Right atrium auricular region (tissue), 2 donors: ENCODE measurements around the gene FHIT. TPM values are rescaled to one million over a fixed set of nuclear protein-coding genes. Genes with fewer than 3 reads are reported as not detected.

ENCODE experiments used
- DNase-seq: peaks from one replicate; pipeline ENCODE4 v3.0.0-alpha.2; 2019; ENCODE audit warnings: low spot score
- H3K27ac ChIP-seq, 2 donors: fragments of 200-600 bp; sonication (generic); 1 replicate in 1 of 2; 2 replicates in 1 of 2; pipeline ENCODE4 v1.5.1; 2016 to 2019
- H3K27me3 ChIP-seq, 2 donors: fragments of 200-600 bp; sonication (generic); one replicate each; pipeline versions ENCODE4 v1.5.1 to v1.6.0; 2017 to 2019
- H3K36me3 ChIP-seq: fragments of 200-600 bp; sonication (generic); one replicate; pipeline ENCODE4 v1.5.1; 2016
- H3K4me1 ChIP-seq, 2 donors: fragments of 200-600 bp; sonication (generic); one replicate each; pipeline versions ENCODE4 v1.5.1 to v1.6.0; 2017 to 2019
- H3K4me3 ChIP-seq, 2 donors: fragments of 200-600 bp; sonication (generic); 1 replicate in 1 of 2; 2 replicates in 1 of 2; pipeline ENCODE4 v1.5.1; 2017 to 2019; ENCODE audit warnings: mild to moderate bottlenecking in 1 of 2, moderate library complexity in 1 of 2
- H3K9me3 ChIP-seq, 2 donors: fragments of 200-600 bp; sonication (generic); one replicate each; pipeline ENCODE4 v1.5.1; 2019
- total RNA-seq, 2 donors: library from RNA; depleted of rRNA; stranded (reverse); fragments of >200 nt; gene quantifications; one replicate each; pipeline ENCODE4 v1.1.0, GENCODE V29; 2016
- TF ChIP-seq, protein P1 (sequence below), 2 donors: fragments of 200-600 bp; sonication (generic); IDR thresholded peaks; one replicate each; pipeline ENCODE4 v1.5.1; 2019; ENCODE audit warnings: antibody characterized with exemption in 2 of 2

Gene FHIT
- total RNA-seq, 2 donors from 2014 or later, result 10.4 to 11.0 TPM

DNA sequence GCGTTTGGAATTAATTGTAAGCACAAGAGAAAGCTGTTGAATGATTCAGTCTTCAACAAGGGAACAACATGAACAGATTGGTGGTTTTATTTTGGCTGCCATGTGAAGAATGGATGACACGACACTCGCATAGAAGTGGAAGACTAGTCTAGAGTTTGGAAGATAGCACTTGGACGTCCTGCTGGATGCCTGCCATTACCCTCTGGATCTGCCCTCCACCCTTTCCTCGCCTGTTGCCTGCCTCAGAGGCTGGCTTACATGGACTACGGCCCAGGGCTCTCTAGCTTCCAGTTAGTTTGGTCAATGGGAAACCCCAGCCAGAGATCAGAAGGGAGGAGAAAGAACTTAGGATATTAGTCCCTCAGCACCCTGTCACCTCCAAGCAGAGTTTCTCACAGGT is 493.5 kb downstream of the FHIT start:
- H3K4me3 ChIP-seq, result no peak overlapping the region
- no peak overlapping the region for H3K27ac ChIP-seq
- H3K36me3 ChIP-seq, result no peaks in the 10 kb centered on the region
- DNase-seq, result no peak
- peaks cover 0 to 5% of the 10 kb centered on the region in 2 donors for H3K4me1 ChIP-seq
- no peaks in the 10 kb centered on the region for H3K27me3 ChIP-seq
- no peaks in the 10 kb centered on the region for H3K9me3 ChIP-seq
- TF ChIP-seq, protein P1, sequence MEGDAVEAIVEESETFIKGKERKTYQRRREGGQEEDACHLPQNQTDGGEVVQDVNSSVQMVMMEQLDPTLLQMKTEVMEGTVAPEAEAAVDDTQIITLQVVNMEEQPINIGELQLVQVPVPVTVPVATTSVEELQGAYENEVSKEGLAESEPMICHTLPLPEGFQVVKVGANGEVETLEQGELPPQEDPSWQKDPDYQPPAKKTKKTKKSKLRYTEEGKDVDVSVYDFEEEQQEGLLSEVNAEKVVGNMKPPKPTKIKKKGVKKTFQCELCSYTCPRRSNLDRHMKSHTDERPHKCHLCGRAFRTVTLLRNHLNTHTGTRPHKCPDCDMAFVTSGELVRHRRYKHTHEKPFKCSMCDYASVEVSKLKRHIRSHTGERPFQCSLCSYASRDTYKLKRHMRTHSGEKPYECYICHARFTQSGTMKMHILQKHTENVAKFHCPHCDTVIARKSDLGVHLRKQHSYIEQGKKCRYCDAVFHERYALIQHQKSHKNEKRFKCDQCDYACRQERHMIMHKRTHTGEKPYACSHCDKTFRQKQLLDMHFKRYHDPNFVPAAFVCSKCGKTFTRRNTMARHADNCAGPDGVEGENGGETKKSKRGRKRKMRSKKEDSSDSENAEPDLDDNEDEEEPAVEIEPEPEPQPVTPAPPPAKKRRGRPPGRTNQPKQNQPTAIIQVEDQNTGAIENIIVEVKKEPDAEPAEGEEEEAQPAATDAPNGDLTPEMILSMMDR (IDR thresholded peaks at IDR 0.05), result no peak

DNA sequence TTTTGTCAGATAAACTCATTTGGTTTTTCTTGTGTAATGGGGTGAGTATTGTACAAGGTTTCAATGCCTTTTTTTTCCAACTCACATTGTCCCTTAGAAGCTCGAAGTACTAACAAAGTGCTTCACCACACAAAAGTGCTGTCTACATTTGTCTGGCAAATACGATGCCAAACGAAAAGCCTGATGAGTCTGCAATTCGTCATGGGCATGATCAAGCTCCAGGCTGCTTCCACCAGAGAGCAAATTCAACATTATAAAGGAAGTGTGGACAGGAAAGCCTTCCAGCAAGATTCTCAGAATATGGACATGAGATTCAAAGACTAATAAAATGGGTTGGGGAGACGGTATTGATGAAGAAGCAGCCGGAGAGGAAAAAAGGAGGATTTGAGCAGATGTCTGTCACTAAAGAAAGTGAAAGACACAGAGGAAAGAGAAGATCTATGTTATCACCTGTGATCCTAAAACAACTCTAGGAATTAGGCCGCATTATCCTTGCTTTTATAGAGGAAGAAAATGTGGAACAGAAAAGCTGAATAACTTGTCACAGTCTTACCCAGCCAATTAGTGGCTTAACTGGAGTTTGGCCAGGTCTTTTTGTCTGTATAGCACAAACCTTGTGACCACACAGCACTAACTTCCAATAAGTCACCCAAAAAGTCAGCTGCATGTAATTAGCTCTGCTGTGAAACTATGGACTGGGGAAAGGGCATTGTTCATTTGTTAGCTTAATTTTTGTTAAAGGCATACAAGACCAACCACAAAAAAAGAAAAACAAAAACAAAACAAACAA is 494.8 kb downstream of the FHIT start:
- no peaks in the 10 kb centered on the region for H3K9me3 ChIP-seq
- no peak overlapping the region for H3K4me3 ChIP-seq
- no peak for DNase-seq
- TF ChIP-seq, protein P1 (IDR thresholded peaks at IDR 0.05), result no peak
- H3K27ac ChIP-seq, result no peak overlapping the region
- H3K36me3 ChIP-seq, result no peaks in the 10 kb centered on the region
- H3K4me1 ChIP-seq, result peaks cover 0 to 5% of the 10 kb centered on the region in 2 donors
- no peaks in the 10 kb centered on the region for H3K27me3 ChIP-seq

DNA sequence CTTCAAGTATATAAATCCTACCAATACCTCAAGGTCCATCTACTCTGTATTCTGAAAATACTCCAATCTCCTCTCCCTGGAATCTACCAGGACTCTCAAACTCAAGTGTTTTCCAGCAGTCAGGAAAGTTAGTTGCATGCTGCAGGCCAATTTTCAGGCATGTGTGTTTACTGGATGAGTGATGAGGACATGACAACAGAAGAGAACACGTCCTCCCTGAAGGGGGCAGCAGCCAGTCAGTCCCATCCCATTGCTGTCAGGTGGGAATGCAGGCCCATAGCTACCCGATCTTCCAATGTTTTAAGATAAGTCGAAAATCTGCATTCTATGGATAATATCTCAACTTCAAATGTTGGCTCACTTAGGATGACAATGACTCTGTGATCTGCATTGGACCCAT is 496.2 kb downstream of the FHIT start:
- no peak overlapping the region for H3K4me3 ChIP-seq
- no peaks in the 10 kb centered on the region for H3K9me3 ChIP-seq
- H3K4me1 ChIP-seq, result peaks cover 0 to 5% of the 10 kb centered on the region in 2 donors
- H3K27ac ChIP-seq, result no peak overlapping the region
- TF ChIP-seq, protein P1 (IDR thresholded peaks at IDR 0.05), result peak in 1 of 2 donors; percentile 28
- no peaks in the 10 kb centered on the region for H3K27me3 ChIP-seq
- no peaks in the 10 kb centered on the region for H3K36me3 ChIP-seq
- DNase-seq, result no peak

DNA sequence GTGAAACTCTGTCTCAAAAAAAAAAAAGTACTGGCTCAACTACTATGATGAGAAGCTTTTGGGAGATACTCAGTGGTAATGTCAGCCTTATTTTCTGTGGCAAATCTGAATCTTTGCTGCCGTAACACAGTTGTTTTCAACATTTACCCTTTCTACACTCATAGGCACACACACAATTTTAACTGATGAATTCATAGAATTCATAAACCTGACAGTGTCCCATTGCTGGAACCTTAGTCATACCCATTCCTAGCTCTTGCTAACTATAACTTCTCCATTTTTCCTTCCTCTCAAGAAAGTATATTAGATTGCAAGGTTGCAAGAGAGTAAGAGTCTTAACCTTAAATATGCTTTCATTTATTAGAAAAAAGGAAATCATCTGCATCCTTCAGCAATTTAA is 496.6 kb downstream of the FHIT start:
- no peak for DNase-seq
- TF ChIP-seq, protein P1 (IDR thresholded peaks at IDR 0.05), result no peak
- Histone ChIP-seq H3K36me3 (no peaks in the 10 kb centered on the region), H3K4me1 (peaks cover 0 to 5% of the 10 kb centered on the region in 2 donors), H3K27me3 (no peaks in the 10 kb centered on the region), H3K27ac (no peak overlapping the region), H3K4me3 (no peak overlapping the region), H3K9me3 (no peaks in the 10 kb centered on the region)

DNA sequence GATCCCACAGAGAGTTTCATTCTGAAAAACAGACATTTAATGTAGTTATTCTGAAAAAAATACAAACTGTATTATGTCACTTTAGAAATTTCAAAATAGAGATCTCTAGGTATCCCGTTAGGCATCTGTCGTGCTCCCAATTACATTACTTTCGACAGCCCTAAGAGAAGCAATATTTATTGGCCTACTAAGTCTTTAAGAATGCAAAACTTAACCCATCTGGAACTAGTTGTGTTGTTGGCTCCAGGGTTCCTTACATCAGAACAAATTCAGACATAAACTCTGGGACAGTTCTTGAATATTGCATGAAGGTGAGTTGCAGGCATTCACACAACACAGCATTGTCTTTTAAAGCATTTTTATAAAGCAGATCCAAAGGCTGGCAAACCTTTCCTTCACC is 498.4 kb downstream of the FHIT start:
- H3K36me3 ChIP-seq, result no peaks in the 10 kb centered on the region
- no peaks in the 10 kb centered on the region for H3K27me3 ChIP-seq
- no peak overlapping the region for H3K27ac ChIP-seq
- TF ChIP-seq, protein P1 (IDR thresholded peaks at IDR 0.05), result no peak
- no peaks in the 10 kb centered on the region for H3K9me3 ChIP-seq
- no peak overlapping the region for H3K4me3 ChIP-seq
- H3K4me1 ChIP-seq, result peaks cover 0 to 5% of the 10 kb centered on the region in 2 donors
- DNase-seq, result no peak
